ENCODE measurements around the gene FEM1C.

GRCh38 chr5:115524199-115524847 lies 20.3 kb downstream of the FEM1C start:
- TF ChIP-seq EP300 (IDR thresholded peaks at IDR 0.05): no peak
- TF ChIP-seq, protein P1, sequence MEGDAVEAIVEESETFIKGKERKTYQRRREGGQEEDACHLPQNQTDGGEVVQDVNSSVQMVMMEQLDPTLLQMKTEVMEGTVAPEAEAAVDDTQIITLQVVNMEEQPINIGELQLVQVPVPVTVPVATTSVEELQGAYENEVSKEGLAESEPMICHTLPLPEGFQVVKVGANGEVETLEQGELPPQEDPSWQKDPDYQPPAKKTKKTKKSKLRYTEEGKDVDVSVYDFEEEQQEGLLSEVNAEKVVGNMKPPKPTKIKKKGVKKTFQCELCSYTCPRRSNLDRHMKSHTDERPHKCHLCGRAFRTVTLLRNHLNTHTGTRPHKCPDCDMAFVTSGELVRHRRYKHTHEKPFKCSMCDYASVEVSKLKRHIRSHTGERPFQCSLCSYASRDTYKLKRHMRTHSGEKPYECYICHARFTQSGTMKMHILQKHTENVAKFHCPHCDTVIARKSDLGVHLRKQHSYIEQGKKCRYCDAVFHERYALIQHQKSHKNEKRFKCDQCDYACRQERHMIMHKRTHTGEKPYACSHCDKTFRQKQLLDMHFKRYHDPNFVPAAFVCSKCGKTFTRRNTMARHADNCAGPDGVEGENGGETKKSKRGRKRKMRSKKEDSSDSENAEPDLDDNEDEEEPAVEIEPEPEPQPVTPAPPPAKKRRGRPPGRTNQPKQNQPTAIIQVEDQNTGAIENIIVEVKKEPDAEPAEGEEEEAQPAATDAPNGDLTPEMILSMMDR (IDR thresholded peaks at IDR 0.05): no peak
